NT2/D1 (cell line): ENCODE results near the gene NEGR1.

Experiments used
- SUZ12 ChIP-seq: IDR thresholded peaks from 2 replicates; pipeline ENCODE4 v1.6.1; 2011; ENCODE audit not compliant: insufficient read length, insufficient read depth; ENCODE audit errors: extremely low read depth
- YY1 ChIP-seq: IDR thresholded peaks from 2 replicates; pipeline ENCODE4 v1.6.1; 2011; ENCODE audit not compliant: insufficient read length, insufficient read depth
- ZNF274 ChIP-seq: IDR thresholded peaks from 2 replicates; pipeline ENCODE4 v1.6.1; 2011; ENCODE audit warnings: mild to moderate bottlenecking, low read depth, low read length

- TF ChIP-seq SUZ12 (no peak), YY1 (no peak), ZNF274 (no peak)
Measured at GRCh38 chr1:71676979-71677925, 605.1 kb downstream of the NEGR1 start.
